Endothelial cell of umbilical vein (primary cell): ENCODE results near the gene RNGTT. TPM values are rescaled to one million over a fixed set of nuclear protein-coding genes. Genes with fewer than 3 reads are reported as not detected.

ENCODE experiments used
- BruUV-seq: library from RNA; stranded (reverse); fragments of 400-500 nt; replicated peaks from 2 replicates; lab custom pipeline; 2021; lab: Mats Ljungman, UMichigan
- CTCF ChIA-PET: fragments of 300-600, 350-600 bp; sonication (Branson Sonifier 250); formaldehyde crosslinking; loops from one replicate; lab custom pipeline; 2021; ENCODE audit warnings: antibody characterized with exemption, inconsistent platforms; lab: Charles Lee
- POLR2A ChIA-PET: fragments of 300-600, 350-600 bp; sonication (Branson Sonifier 250); formaldehyde crosslinking; loops from one replicate; lab custom pipeline; 2021; ENCODE audit warnings: antibody characterized with exemption, inconsistent platforms; lab: Charles Lee
- DNase-seq: peaks from one replicate; pipeline ENCODE4 v3.0.0-alpha.2; 2011; ENCODE audit warnings: low read depth, low spot score
- FAIRE-seq: peaks from 2 replicates; lab custom pipeline; 2011; peaks lifted over from hg19 to GRCh38; lab: Jason Lieb, UNC
- H2AFZ ChIP-seq: 2 replicates; pipeline ENCODE4 v1.6.0; 2012; ENCODE audit warnings: low read depth, low read length, control low read depth, inconsistent platforms
- H3K27ac ChIP-seq: 2 replicates; pipeline ENCODE4 v1.5.1; 2011; ENCODE audit warnings: low read depth, mild to moderate bottlenecking, control low read depth, low read length, moderate library complexity; ENCODE audit not compliant: insufficient read depth
- H3K27me3 ChIP-seq, 2 experiments: 2 replicates each; pipeline versions ENCODE4 v1.6.0 to v1.6.1; 2011; ENCODE audit warnings: low read length in 2 of 2, mixed read lengths in 1 of 2; ENCODE audit not compliant: control insufficient read depth in 2 of 2, insufficient read depth in 2 of 2
- H3K36me3 ChIP-seq, 2 experiments: 2 replicates in 1 of 2; 3 replicates in 1 of 2; pipeline ENCODE4 v1.5.1; 2011; ENCODE audit warnings: low read length in 2 of 2, mild to moderate bottlenecking in 1 of 2, moderate library complexity in 1 of 2; ENCODE audit not compliant: control insufficient read depth in 2 of 2, insufficient read depth in 2 of 2; ENCODE audit errors: extremely low read depth in 1 of 2
- H3K4me1 ChIP-seq: 3 replicates; pipeline ENCODE4 v1.5.1; 2011; ENCODE audit warnings: mild to moderate bottlenecking, low read length; ENCODE audit not compliant: control insufficient read depth, insufficient read depth; ENCODE audit errors: extremely low read depth
- H3K4me2 ChIP-seq: 2 replicates; pipeline ENCODE4 v1.6.1; 2011; ENCODE audit warnings: low read length, control low read depth, mixed read lengths; ENCODE audit not compliant: insufficient read depth
- H3K4me3 ChIP-seq, 3 experiments: fragments of 200-600 bp in 1 of 3; sonication (generic), shearing (Covaris generic) in 1 of 3; replicated peaks in 1 of 3; 2 replicates each; pipeline ENCODE4 v1.5.1; 2011 to 2016; ENCODE audit warnings: control low read depth in 3 of 3, low read length in 3 of 3, mild to moderate bottlenecking in 2 of 3, inconsistent platforms in 1 of 3, low read depth in 1 of 3, moderate library complexity in 1 of 3; ENCODE audit not compliant: insufficient read depth in 1 of 3
- H3K79me2 ChIP-seq: 2 replicates; pipeline ENCODE4 v1.6.0; 2012; ENCODE audit warnings: low read length, inconsistent platforms; ENCODE audit not compliant: control insufficient read depth, insufficient read depth
- H3K9ac ChIP-seq: replicated peaks from 2 replicates; pipeline ENCODE3; 2011; ENCODE audit warnings: low read length, control low read depth; ENCODE audit not compliant: insufficient read depth; ENCODE audit errors: extremely low read depth
- H3K9me1 ChIP-seq: replicated peaks from 3 replicates; pipeline ENCODE4 v1.6.0; 2011; ENCODE audit warnings: mild to moderate bottlenecking, low read length; ENCODE audit not compliant: control insufficient read depth, insufficient read depth; ENCODE audit errors: extremely low read depth
- H3K9me3 ChIP-seq: replicated peaks from 2 replicates; pipeline ENCODE4 v1.5.1; 2012; ENCODE audit warnings: low read length, inconsistent platforms; ENCODE audit not compliant: control insufficient read depth, insufficient read depth
- H4K20me1 ChIP-seq: replicated peaks from 2 replicates; pipeline ENCODE3; 2011; ENCODE audit warnings: mild to moderate bottlenecking, low read length; ENCODE audit not compliant: control insufficient read depth, insufficient read depth; ENCODE audit errors: extremely low read depth
- EZH2 ChIP-seq: IDR thresholded peaks from 2 replicates; pipeline ENCODE4 v1.6.1; 2012; ENCODE audit warnings: borderline replicate concordance, low read depth, mild to moderate bottlenecking, moderate library complexity, low read length, inconsistent platforms; ENCODE audit not compliant: severe bottlenecking
- FOS ChIP-seq: IDR thresholded peaks from 2 replicates; pipeline ENCODE4 v1.6.1; 2011; ENCODE audit warnings: mild to moderate bottlenecking, low read length, moderate library complexity, borderline replicate concordance; ENCODE audit not compliant: insufficient read depth
- GATA2 ChIP-seq: IDR thresholded peaks from 2 replicates; pipeline ENCODE4 v1.7.0; 2011; ENCODE audit warnings: low read depth, mild to moderate bottlenecking, moderate library complexity, mixed read lengths, low read length; ENCODE audit not compliant: insufficient read length, insufficient read depth
- JUN ChIP-seq: IDR thresholded peaks from 2 replicates; pipeline ENCODE4 v1.6.1; 2011; ENCODE audit warnings: borderline replicate concordance, low read depth; ENCODE audit not compliant: insufficient read length, insufficient read depth
- MYC ChIP-seq: IDR thresholded peaks from one replicate; pipeline ENCODE4 v1.6.1; 2011; ENCODE audit warnings: mild to moderate bottlenecking, low read depth, low read length
- POLR2A ChIP-seq: IDR thresholded peaks from 2 replicates; pipeline ENCODE4 v1.6.1; 2012; ENCODE audit warnings: low read depth, mild to moderate bottlenecking, control low read depth, low read length
- POLR2AphosphoS5 ChIP-seq: IDR thresholded peaks from 2 replicates; pipeline ENCODE4 v1.6.1; 2012; ENCODE audit warnings: low read depth, mild to moderate bottlenecking, control low read depth, low read length, moderate library complexity; ENCODE audit not compliant: insufficient read depth
- dilution Hi-C: fragments of 300-500 bp; cut with MboI; formaldehyde crosslinking; loops from one replicate; pipeline ENCODE4 v1.15.0; 2019; ENCODE audit warnings: low sequenced_read_pairs; ENCODE audit not compliant: extremely low pct_ligation_motif_present
- intact Hi-C: fragments of 100-400 bp; cut with micrococcal nuclease; formaldehyde crosslinking; loops from one replicate; pipeline ENCODE4 v1.10.0; 2022
- polyA plus RNA-seq, 4 experiments: library from polyadenylated mRNA; depleted of rRNA in 3 of 4; stranded (reverse) in 3 of 4; unstranded in 1 of 4; fragments of >200 nt; gene quantifications; 2 replicates each; pipeline versions ENCODE4 v1.2.1 to v1.2.3, GENCODE V29; 2011 to 2012; ENCODE audit warnings: missing spikeins in 1 of 4
- total RNA-seq: library from RNA; stranded (reverse); gene quantifications from 2 replicates; pipeline ENCODE4 v1.2.3, GENCODE V29; 2021
- TF ChIP-seq, protein P1 (sequence below): IDR thresholded peaks from 2 replicates; pipeline ENCODE4 v1.6.1; 2011; ENCODE audit not compliant: insufficient read depth, insufficient read length
- TF ChIP-seq, protein P2 (sequence below), 2 donors: IDR thresholded peaks; 1 replicate in 1 of 2; 2 replicates in 1 of 2; pipeline ENCODE4 v1.5.1; 2011; ENCODE audit warnings: low read length in 2 of 2, mild to moderate bottlenecking in 2 of 2, moderate library complexity in 2 of 2, control low read depth in 1 of 2, inconsistent platforms in 1 of 2, low read depth in 1 of 2; ENCODE audit not compliant: insufficient read depth in 1 of 2; ENCODE audit errors: extremely low read depth in 1 of 2

The RNGTT gene
- total and polyA plus RNA-seq, 2 donors (not counting 3 experiments of a cell fraction or from before 2014, with no cell fraction given), result 2.1 to 13.1 TPM

DNA sequence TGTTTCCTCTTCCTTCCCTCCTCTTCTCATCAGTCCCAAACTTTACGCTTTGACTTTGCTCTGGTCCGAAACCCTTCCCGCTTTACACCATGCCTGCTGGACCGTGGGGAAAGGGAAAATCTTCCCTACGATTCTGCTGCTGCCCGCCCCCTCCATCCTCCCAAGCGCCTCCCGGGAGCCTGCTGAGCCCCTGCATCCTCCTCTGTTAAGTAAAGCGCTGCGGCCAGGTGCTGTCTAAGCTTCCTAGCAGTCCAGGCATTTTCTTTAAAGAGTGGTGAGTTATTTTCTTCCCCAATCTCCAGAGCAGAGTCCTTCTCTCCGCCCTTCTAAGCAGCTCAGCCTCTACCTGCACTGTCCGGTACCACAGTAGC lies 376.3 kb downstream of the RNGTT start:
- no TSS peak for BruUV-seq
- Histone ChIP-seq H3K27ac (no peak overlapping the region), H3K4me3 (no peak overlapping the region), H3K79me2 (no peaks in the 10 kb centered on the region), H3K4me1 (no peaks in the 10 kb centered on the region), H3K9me1 (no peaks in the 10 kb centered on the region), H3K4me2 (no peak overlapping the region), H3K9ac (no peak overlapping the region), H3K9me3 (no peaks in the 10 kb centered on the region), H3K27me3 (no peaks in the 10 kb centered on the region), H4K20me1 (no peaks in the 10 kb centered on the region), H2AFZ (no peak overlapping the region), H3K36me3 (no peaks in the 10 kb centered on the region)
- dilution Hi-C loops, result no loop called here
- DNase-seq (no peak), FAIRE-seq (no peak)
- ChIA-PET CTCF (no interaction called here), POLR2A (no interaction called here)
- intact Hi-C loops, result no loop called here
- TF ChIP-seq MYC (no peak), POLR2AphosphoS5 (no peak), JUN (no peak), EZH2 (no peak), GATA2 (no peak), POLR2A (no peak), FOS (no peak)
- TF ChIP-seq, protein P1, sequence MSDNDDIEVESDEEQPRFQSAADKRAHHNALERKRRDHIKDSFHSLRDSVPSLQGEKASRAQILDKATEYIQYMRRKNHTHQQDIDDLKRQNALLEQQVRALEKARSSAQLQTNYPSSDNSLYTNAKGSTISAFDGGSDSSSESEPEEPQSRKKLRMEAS, result no peak
- TF ChIP-seq, protein P2, sequence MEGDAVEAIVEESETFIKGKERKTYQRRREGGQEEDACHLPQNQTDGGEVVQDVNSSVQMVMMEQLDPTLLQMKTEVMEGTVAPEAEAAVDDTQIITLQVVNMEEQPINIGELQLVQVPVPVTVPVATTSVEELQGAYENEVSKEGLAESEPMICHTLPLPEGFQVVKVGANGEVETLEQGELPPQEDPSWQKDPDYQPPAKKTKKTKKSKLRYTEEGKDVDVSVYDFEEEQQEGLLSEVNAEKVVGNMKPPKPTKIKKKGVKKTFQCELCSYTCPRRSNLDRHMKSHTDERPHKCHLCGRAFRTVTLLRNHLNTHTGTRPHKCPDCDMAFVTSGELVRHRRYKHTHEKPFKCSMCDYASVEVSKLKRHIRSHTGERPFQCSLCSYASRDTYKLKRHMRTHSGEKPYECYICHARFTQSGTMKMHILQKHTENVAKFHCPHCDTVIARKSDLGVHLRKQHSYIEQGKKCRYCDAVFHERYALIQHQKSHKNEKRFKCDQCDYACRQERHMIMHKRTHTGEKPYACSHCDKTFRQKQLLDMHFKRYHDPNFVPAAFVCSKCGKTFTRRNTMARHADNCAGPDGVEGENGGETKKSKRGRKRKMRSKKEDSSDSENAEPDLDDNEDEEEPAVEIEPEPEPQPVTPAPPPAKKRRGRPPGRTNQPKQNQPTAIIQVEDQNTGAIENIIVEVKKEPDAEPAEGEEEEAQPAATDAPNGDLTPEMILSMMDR (IDR thresholded peaks at IDR 0.05; ENCODE audit: extremely low read depth in 1 of 2, insufficient read depth in 1 of 2, low read depth in 1 of 2, low read length in 2 of 2), result no peak
